Activated CD4-positive, alpha-beta T cell treated with anti-CD3 and anti-CD28 coated beads, Interleukin-2, amount 50 U/mL, for 24 hours (primary cell): Measurements from ENCODE around the gene CCDC24.

ENCODE experiments used
- DNase-seq, 2 donors: peaks; one replicate each; pipeline ENCODE4 v3.0.0-alpha.2; 2020; ENCODE audit warnings: low read depth in 1 of 2, low spot score in 1 of 2

The CCDC24 gene

DNA sequence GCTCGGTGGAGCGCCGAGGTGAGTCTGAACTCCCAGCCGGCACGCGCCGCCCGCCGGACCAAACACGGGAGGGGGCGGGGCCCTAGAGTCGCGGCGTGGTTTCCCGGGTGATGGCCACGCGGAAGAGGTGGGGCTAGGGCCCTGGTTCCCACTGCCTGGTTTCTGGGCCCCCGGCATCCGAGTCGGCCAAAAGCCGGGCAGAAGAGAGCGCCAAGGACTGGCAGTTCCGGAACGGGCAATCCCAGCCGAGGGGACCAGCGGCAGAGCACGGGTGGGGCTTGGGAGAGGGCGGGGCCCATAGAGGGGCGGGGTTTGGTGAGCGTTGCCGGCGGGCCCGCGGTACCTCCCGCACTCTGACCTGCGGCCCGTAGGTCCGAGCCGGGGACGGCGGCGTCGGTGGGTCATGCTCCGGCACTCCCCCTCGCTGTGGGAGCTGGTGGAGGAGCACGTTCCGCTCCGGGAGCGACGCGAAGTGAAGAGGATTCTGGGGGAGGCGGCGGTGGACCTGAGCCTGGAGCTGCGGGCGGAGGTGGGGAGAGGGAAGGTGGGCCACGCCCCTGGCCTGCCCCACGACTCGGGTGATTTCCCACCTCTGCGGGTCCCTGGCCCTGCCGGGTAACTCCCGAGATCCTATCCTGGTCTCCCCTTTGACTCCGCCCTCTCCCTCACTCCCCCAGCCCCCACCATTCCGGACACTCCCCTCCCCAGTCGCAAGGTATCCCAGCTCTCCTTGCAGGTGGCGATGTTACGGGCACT is at the start of gene CCDC24:
CCDC24 (plus strand) TSS at position 124 of the 756 bp plus-strand sequence; CDS start at position 404, 280 bp downstream.
- DNase-seq, result peak; percentile 57 to 64

DNA sequence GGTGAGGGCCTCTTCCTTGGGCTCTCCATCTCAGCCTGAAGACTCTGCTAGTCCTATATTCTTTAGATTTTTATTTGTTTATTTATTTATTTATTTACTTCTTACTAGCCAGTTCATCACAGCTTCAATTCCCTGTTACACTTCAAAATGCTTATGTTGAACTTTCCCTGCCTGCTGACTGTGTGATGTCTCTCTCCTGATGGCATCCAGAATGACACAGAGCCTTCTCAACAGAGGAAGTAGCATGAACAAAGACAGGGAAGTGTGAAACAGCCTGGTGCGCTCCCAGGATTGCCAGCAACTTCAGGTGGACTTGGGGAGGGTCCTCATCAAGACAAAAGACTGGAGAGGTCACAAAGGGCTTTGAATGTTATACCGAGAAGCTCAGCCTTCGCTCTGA is 49.0 kb upstream of the CCDC24 start:
- DNase-seq, result no peak

DNA sequence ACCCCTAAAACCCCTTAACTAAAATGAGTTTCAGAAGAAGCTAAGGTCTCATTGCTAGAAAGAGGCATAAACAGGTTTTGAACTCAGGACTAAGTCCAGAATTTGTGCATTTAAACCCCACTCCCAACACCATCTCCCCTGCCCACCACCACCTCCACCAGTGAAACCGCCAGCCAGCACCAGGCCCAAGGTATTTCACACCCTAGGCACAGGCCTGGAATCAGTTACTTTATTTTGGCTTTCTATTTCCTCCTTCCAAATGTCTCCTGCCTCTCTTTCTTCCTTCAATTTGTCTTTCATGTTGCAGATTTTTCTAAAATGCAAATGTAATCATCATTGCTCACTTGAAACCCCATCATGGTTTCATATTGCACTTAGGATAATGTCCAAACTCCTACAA is 46.5 kb upstream of the CCDC24 start:
- no peak for DNase-seq

DNA sequence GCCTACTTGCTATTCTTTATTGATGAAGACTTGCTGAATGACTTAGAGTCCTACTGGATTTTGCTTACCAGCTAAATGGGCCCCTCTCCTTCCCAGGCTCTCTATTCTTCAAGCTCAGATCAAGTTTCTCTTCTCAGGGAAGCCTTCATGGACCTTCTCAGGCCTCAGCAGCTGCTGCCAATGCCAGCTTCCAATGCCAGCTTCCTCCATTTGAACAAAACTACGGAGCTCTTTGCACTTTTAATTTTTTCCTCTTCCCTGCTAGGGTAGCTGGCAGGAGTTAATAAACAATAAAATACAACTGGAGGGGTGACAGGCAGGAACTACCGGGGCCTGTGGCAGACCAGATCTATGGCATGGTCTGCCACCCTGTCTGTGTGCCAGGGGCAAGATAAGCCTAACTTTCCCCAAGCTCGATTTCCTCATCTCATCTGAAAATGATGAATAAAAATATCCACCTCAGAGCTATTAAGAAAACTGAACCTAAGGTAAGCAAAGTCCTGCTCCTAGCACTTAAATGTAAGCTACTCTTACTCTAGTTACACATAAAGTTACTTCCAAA is 45.6 kb upstream of the CCDC24 start:
- DNase-seq, result no peak

DNA sequence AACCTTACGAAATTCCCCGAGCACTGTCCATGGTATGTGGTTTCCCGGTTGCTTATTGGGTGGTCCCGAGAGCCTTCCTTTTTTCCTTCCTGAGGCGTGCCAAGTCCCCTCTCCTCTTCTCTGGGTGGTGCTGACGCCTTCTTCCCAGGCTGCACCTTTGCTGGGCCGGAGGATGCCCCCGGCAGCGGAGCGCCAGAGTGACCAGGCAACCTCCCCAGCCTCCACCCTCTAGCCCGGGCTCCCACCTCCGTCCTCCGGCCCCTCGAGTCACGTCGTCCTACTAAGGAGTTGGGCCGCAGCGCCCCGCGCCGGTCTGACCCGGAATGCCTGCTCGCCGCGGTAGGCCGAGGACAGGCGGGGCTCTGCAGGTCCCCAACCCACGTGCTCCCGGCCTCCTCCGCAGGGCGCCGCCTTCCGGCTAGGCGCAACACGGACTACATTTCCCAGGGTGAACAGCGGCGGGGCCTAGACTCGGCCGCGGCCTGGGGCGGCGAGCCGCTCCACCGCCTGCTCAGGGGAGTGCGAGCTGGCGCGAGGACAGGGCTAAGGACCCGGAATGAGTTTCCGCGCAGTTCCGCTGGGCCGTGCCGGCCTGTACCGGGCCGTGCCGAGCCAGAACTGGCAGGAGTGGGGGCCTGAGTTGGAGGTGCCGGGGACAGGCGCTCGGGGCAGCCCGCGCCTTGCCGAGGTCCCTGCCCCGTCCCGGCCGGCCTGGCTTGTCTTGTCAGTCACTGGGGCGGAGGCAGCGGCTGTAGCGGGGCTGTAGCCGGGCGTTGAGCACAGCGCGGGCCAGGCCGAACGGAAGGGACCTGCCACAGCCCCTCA is 45.0 kb upstream of the CCDC24 start, which contains the start of gene IPO13:
IPO13 (plus strand) TSS at position 715 of the 825 bp plus-strand sequence. CDS start 651 bp downstream, outside the sequence.
- DNase-seq, result peak; percentile 89 to 94

DNA sequence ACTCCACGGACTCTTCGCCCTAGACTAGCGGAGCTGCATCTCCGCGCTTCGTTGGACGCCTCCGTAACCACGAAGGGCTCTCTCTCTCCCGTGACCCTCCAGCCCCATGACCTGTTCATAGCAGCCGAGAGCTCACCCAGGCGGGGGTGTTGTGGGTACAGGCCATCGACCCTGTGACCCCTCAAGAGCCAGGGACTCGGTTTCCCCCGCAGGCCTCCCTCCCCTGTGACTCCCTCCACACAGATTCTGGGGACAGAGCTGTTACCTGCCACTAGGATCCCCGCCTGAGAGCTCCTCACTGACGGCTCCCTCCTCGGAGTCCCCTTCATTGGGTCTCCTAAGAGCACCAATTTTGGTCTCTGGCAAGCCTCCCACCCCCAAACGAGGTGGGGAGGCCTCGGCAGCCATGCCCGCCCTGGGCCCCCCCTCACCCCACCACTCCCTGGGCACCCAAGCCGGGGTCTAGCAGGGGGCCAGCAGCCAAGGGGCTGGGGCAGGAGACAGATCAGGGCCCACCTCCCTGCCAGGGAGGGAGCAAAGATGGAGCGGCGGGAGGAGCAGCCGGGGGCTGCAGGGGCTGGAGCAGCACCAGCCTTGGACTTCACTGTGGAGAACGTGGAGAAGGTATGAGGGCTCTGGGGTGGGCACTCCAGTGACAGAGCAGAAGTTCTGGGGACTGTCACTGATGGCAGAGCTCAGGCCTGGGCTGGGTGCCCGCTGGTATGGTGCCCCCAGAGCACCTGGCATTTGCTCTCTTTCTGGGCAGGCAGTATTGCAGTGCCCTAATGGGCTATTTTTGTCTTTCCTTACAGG is 44.1 kb upstream of the CCDC24 start:
- no peak for DNase-seq

DNA sequence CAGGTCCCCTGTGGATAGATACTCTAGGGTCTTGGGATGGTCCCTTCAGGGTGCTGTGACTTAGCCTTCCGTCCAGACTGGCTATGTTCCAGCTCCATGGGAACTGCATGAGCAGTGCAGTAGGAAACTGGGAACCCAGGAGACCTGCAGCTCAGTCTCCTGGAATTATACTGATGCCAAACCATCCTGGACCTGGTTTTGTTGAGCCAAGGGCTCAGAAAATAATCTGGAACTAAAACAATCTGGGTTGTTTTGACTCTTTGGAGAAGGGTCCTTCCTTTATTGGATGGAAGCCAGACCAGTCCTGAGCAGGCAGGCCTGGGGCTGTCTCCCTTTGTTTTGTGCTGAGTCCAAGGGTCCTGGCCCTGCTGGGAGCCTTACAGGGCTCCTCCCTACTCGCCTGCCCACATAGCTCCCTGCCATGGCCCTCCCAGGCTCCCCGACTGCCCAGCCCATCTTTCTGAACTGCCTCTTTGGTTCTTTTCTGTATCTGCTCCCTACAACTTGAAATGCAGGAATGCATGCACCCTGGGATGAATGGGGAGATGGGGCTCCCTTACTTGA is 43.4 kb upstream of the CCDC24 start:
- DNase-seq, result no peak

DNA sequence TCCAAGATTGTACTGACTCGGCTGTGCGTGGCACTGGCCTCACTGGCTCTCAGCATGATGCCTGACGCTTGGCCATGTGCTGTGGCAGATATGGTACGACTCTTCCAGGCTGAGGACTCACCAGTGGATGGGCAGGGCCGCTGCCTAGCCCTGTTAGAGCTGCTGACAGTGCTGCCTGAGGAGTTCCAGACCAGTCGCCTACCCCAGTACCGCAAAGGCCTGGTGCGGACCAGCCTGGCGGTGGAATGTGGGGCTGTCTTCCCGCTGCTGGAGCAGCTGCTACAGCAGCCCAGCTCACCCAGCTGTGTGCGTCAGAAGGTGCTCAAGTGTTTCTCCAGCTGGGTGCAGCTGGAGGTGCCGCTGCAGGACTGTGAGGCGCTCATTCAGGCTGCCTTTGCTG is 41.7 kb upstream of the CCDC24 start:
- no peak for DNase-seq

DNA sequence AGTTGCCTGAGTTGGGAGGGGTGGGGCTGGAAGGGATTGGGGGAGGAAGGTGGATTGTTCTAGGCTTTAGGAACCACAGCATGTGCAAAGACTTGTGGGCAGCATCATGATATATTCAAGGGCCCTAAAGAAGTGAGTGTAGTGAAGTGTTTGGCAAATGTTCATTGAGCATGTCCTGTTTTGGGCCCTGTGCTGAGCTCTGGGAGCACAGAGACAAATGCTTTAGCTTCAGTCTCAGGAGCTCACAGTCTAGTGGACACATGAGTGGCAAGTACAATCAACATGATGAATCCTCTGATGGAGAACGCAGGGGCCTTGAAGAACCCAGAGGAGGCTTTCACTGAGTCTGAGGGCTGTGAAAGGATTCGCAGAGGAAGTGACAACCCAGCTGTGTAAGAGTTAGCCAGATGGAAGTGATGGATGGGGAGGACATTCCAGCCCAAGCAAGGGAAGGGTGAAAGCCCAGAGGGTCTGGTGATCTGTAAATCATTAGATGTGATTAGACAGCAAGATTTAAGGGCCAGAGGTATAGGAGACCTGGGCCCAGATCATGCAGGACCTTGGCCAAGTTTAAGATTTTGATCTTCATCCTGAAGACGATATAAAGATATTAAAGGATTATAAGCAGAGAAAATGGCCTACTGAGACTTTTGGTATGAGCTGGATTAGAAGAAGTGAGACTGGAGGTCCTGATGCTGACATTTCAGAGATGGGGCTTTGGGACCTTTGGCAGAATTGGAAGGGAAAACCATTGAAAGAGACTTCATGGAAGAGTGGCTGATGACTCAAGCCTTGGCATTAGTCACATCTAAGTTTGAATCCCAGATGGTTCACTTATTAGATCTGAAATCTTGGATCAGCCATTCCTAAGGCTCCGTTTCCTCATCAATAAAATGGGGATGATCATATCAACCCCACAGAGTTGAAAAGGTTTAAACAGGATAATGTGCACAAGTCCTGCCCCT is 40.1 kb upstream of the CCDC24 start:
- no peak for DNase-seq

DNA sequence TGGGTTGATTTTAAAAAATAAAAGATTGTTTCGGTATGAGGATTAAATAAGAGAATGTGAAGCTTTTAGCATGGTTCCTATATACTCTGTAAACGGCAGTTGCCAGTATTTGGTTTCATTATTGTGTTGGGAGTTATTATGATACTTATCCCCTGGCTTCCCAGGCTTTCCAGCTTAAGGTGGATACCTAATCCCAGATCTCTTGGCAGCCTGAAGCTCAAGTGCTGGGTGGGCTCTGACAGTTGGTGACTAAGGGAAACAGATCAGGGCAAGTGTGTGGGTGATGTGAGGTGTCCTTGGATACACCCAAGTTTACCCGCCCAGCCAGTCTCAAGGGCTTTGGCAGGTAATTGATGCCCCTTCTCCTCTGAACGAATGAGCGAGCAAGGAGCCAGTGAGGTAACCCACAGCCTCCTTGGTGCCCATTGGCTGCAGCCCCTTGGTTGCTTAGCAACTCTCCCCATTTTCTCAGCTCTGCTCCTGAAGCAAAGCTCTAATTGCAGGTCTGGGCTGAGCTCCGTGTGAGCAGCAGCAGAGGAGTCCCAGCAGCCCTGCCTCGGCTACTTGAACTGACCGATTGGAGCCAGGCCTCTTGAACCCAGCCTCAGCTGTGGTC is 38.6 kb upstream of the CCDC24 start:
- no peak for DNase-seq

DNA sequence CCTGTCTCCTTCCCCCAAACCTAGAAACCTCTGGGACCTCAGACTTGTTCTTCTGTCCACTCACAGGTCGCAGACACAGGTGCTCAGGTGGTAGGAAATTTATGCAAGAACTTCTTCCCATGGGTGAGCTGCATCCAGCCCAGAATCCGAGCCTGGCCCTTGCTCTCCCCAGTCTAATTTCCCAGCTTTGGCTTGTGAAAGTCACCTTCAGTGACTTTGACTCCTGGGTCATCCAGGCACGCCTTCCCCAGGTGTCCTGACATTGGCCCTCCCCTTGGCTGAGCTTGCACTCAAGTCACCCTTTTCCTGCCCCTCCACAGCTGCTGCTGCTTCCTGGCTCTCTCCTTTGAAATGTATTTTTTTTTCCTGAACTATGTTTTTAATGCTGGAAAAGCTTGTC is 38.0 kb upstream of the CCDC24 start:
- DNase-seq, result no peak

DNA sequence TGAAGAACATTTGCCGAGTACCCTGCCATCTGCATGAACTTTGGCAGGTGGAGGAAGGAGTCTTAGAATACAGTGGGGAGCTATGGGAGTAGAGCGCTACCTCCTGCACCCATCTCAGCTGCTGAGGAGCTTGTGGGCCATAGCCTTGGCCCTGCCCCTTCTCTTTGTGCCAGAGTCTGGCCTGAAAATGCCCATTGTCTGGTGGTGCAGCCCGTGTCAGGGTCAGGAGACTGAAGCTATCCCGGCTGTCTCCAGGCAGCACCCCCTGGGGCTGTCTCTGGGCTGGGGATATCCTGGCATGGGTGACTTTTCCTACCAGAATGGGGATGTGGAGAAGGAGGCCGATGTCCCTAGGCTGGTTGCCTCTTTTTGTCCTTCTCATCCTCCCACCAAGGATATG is 37.4 kb upstream of the CCDC24 start:
- no peak for DNase-seq

DNA sequence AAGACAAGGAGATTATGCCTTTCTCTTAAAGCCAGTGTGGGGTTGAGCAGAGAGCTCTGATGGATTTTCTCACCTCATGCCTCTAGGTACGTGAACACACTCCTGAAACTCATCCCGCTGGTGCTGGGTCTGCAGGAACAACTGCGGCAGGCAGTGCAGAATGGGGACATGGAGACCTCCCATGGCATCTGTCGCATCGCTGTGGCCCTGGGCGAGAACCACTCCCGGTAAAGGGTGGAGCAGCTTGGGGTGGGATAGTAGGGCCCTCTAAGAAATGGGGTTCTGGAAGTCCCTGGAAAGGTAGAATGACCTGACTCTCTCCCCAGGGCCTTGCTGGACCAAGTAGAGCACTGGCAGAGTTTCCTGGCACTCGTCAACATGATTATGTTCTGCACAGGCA is 35.2 kb upstream of the CCDC24 start:
- no peak for DNase-seq

DNA sequence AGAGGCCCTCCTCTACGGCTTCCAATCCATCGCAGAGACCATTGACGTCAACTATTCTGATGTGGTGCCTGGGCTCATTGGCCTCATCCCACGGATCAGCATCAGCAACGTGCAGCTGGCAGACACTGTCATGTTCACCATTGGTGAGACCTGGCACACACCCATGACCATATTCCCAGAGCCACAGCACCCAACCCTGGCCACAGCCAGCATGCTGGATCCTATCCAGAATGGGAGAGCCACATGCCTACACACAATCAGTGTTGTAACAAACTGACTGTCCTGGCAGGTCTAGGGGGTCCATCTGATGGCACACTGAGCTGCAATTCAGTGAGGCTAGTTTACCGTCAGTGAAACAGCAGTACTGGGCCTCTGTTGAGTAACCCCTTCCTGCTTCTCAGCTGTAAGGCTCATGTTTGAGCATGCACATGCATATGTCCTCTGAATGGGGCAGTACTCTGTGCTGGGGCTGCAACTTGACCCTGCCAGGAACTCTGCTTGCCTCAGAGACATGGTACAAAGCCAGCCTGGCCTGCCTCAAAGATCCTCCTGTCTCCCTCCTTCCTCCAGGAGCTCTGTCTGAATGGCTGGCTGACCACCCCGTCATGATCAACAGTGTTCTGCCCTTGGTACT is 33.9 kb upstream of the CCDC24 start:
- DNase-seq, result no peak

DNA sequence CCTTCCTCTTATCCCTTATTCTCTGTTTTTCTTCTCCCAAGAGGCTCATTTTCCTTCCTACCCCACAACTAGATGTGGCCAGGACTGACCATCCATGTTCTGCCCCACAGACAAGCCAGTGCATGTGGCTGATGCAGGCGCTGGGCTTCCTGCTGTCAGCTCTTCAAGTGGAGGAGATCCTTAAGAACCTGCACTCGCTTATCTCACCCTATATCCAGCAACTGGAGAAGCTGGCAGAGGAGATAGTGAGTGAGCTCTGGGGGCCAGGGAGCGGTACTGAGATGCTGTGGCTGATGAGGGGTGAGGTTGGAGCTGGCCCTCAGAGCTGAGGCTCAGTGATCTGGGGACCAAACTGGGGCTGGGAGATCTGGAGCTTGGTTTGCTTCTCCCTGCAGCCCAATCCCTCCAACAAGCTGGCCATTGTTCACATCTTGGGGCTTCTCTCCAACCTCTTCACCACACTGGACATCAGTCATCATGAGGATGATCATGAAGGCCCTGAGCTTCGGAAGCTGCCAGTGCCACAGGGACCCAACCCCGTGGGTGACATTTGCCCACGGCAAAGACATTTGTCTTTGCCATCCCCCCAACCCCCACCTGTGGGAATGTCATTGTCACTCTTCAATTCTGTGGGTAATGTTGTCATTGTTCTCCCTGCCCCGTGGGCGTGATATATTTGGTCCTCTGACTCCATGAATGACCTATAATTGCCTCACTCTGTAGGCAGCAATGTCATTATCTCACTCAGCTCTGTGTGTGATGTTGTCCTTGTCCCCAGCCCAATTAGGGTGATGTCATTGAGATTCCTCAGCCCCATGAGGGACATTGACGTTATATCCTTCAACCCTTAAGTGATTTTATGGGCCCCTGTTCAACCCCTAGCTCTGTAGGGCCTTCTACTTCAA is 32.8 kb upstream of the CCDC24 start:
- no peak for DNase-seq

DNA sequence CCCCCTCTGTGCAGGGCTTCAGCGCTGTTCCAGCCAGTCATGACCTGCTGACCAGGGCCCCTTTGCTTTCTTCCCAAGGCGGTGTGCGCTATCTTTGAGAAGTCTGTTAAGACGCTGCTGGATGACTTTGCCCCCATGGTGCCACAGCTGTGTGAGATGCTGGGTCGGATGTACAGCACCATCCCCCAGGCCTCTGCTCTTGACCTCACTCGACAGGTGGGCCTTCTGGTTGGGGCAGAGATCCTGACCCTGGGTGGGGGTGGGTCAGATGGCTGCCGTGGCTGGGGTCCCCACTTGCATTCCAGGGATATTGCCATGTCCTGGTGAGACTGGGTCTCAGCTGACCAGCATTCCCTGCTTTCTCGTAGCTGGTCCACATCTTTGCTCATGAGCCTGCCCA is 30.6 kb upstream of the CCDC24 start:
- no peak for DNase-seq

DNA sequence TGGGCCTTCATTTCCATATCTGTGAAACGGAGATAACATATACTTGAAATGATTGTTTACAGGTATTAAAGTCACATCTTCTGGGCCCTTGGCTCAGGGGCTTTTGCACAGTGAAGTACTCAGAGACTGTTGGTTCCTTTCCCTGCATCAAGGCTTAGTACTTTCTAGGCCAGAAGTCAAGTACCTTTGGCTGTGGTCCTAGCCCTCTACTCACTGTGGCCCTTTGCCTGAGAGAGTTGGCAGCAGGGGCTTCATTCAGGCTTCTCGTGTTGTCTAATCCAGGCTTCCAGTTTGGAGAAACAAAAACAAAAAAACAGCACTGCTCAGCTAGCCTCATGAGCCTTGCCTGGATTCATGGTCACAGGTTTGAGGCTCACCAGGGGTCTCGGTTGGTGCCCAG is 29.7 kb upstream of the CCDC24 start:
- DNase-seq, result no peak

DNA sequence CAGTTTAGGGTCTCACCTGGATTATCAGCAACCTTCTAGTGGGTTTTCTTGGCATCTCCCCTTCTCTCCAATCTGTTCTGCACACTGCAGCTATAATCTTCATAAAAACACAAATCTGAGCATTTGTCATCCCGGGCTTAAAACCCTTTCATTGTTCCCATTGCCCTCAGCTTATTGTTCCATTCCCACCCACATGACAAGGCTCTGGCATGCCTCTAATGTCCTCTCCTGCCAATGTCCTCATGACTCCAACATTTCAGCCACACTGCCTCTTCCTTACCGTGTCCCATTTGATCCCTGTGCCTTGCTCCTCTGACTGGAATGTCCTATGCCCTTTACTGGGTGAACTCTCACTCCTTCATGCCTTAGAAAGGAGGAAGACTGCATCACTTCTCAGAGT is 29.1 kb upstream of the CCDC24 start:
- no peak for DNase-seq
